Epithelial cell of esophagus (primary cell): ENCODE measurements around the gene HSPB9.
"Not testable (repeated sequence)": the region's sequence is repeated elsewhere in the genome, so short reads cannot be mapped to it uniquely, and the experiment has no call there.

Experiments used
- DNase-seq: peaks from one replicate; pipeline ENCODE4 v3.0.0; 2010; ENCODE audit warnings: low read depth
- H3K4me3 ChIP-seq: 2 replicates; pipeline ENCODE4 v1.5.1; 2011; ENCODE audit warnings: mild to moderate bottlenecking, low read length, control low read depth
- TF ChIP-seq, protein P1 (sequence below): IDR thresholded peaks from 2 replicates; pipeline ENCODE4 v1.5.1; 2011; ENCODE audit warnings: low read depth, mild to moderate bottlenecking, low read length, control low read depth, inconsistent platforms; ENCODE audit not compliant: insufficient read depth; ENCODE audit errors: missing control alignments

HSPB9 gene

DNA sequence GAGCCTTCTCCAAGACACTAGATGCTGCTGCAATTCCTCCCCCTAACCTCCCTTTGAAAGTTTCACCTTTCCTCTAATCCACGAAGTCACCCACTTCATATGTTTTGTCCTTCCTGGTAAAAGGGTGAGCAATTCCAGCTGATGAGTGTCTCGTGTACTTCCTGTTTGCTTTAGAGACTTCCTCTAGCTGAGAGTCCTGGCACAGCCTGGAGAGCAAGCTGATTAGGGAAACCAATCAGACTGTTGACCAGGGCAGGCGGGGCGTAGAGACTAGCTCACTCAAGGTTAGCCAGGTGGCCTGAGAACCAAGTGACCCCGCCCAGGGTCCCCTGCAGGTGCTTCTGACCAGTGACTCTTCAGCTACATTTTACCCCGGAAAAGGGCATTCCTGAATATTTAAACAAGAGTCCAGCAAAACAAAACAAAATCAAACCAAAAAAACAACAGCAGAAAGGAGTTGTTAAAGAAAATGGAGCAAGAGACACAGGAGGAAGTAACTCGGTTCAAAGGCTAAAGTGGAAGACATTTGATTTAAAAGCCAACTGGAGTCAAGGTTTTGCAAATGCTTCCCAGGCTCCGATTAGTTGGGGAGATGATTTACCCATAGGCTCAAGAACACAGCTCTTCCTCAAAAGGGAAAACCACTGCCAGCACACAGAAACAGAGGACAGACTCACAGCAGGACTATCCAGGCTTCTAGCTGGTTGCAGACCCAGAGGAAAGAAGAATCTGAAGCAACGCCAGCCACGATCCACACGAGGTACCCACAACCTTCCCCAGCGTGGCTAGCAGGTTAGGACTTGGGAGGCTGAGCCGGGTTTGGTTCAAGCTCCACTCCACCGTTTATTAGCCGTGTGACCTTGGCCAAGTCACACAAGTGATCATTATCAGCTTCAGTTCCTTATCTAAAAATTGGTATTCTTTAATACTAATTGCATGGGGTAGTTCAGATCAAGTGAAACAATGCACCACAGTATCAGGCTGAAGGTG, 13.4 kb downstream of the HSPB9 start:
- peak; percentile 84 for DNase-seq
- no peak overlapping the region for H3K4me3 ChIP-seq
- TF ChIP-seq, protein P1, sequence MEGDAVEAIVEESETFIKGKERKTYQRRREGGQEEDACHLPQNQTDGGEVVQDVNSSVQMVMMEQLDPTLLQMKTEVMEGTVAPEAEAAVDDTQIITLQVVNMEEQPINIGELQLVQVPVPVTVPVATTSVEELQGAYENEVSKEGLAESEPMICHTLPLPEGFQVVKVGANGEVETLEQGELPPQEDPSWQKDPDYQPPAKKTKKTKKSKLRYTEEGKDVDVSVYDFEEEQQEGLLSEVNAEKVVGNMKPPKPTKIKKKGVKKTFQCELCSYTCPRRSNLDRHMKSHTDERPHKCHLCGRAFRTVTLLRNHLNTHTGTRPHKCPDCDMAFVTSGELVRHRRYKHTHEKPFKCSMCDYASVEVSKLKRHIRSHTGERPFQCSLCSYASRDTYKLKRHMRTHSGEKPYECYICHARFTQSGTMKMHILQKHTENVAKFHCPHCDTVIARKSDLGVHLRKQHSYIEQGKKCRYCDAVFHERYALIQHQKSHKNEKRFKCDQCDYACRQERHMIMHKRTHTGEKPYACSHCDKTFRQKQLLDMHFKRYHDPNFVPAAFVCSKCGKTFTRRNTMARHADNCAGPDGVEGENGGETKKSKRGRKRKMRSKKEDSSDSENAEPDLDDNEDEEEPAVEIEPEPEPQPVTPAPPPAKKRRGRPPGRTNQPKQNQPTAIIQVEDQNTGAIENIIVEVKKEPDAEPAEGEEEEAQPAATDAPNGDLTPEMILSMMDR, result no peak

DNA sequence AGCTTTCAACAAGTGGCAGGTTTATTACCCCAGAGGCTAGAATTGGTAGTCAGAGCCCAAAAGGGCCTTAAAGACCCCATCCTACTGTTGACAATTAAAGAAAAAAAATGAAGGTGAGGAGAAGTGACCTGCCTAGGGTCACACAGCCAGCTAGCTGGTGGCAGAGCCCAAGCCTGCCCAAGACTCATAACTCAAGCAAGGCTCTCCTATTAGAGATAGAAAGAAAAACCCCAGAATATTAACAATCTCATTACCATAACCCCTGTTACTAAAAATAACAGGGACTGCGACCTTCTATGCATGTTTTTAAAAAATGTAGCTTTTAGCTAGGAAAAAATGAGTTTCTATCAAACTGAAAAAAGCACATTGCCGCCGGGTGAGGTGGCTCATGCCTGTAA, 14.0 kb downstream of the HSPB9 start:
- no peak overlapping the region for H3K4me3 ChIP-seq
- TF ChIP-seq, protein P1, result no peak

DNA sequence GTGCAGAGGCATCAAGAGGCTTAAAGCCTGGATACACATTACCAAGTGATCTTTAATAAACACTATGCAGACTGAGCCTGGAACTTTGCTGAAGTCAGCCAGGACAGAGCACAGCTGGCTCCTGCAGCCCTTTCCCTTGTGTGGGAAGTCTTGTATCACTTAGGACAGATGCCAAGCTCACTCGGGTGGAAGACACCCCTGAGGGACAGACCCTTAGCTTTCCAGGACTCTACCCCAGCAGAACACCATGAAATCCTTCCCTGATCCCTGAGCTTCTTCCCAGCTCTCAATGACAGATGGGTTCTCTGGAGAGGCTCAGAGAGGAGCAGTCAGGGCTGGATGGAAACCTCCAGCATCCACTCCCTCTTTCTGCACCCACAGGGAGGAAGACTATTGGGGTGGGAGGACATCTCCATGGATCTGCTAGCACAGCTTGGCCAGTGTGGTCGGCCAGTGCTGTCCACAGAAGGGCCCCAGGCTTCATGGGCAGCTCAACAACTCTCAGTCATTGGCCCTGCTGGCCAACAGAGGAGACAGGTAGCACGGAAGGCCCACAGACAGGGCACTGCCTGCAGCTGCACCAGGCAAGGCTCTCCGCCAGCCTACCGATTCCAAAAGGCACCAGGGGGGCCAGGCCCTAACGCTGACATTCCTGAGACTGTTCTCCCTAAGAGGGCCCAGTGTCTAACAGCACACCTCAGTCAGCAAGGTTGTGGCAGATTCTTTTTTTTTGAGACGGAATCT, 16.3 kb downstream of the HSPB9 start:
- TF ChIP-seq, protein P1, result no peak
- DNase-seq, result no peak
- H3K4me3 ChIP-seq, result no peak overlapping the region

More for the DNA sequence above, 14.0 kb downstream of the HSPB9 start:
- DNase-seq, result no peak

DNA sequence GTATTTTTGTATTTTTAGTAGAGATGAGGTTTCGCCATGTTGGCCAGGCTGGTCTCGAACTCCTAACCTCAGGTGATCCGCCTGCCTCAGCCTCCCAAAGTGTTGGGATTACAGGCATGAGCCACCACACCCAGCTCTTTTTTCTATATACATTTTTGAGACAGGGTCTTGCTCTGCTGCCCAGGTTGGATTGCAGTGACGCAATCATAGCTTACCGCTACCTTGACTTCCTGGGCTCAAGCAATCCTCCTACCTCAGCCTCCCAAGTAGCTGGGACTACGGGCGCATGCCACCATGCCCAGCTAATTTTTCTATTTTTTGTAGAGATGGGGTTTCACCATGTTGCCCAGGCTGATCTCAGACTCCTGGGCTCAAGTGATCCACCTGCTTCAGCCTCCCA, 18.1 kb downstream of the HSPB9 start:
- not testable (repeated sequence) for DNase-seq

DNA sequence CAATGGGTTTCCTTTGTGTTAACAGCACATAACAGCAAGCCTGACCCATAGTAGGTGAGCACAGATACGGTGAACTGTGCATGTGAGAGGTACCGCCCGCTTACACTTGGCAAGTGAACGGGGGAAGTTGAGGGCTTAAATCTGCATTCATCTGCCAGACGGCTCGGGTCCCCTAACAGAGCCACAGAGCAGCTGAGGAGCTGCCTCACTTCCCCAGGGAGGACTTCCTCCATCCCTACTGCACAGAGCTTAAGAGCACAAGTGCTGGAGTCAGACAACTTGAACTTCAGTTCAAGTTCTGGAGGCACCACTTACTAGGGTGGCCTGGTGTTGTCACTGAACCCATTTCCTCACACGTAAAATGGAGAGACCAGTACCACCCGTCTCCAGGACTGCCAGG, 18.8 kb downstream of the HSPB9 start:
- TF ChIP-seq, protein P1, result no peak
- no peak overlapping the region for H3K4me3 ChIP-seq
- DNase-seq, result no peak

More for the DNA sequence above, 18.1 kb downstream of the HSPB9 start:
- H3K4me3 ChIP-seq, result not testable (repeated sequence)

DNA sequence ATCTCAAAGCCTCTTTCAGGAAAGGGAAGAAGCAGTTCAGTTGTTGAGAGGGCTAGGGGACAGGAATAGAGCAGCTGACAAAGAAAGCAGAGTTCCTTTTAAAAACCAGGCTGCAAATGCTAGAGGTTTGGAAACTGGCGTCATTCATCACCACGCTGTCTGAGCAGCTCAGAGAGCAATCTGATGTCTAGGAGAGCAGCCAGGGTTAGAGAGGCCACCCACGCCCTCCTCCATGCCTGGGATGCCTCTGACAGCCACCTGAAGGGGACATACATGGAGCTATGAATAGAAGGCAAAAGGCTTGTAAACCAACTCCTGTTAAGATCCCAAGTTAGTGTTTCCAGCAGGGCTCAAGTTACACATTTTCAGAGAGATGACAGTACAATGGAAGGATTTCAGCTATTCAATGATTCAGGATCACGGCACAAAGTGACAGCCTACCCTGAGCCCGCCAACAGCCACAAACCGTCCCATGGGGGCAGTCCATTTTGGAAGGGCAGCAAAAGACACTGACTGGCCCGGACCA, 19.8 kb downstream of the HSPB9 start:
- no peak for DNase-seq
- TF ChIP-seq, protein P1, result no peak
- H3K4me3 ChIP-seq, result no peak overlapping the region

DNA sequence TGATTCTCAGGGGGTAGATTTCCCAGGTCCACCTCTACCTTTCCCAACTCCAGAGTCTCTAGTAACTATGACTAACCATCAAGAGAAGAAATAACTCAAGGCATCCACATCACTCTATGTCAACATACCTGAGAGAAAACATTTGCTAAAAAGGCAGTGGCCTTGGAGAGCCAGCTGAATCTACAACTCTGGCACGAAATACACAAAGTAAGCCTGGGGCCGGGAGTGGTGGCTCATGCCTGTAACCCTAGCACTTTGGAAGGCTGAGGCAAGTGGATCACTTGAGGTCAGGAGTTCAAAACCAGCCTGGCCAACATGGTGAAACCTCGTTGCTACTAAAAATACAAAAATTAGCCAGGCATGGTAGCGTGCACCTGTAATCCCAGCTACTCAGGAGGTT, 20.5 kb downstream of the HSPB9 start:
- not testable (repeated sequence) for H3K4me3 ChIP-seq
- peak; percentile 41 for DNase-seq
